A673 (cell line): ENCODE measurements around the gene ELFN2. TPM values are rescaled to one million over a fixed set of nuclear protein-coding genes. Genes with fewer than 3 reads are reported as not detected.

ENCODE experiments used
- BruUV-seq: library from RNA; stranded (reverse); fragments of 400-500 nt; replicated peaks from 2 replicates; lab custom pipeline; 2021; lab: Mats Ljungman, UMichigan
- CTCF ChIA-PET: fragments of 300-600 bp; sonication (Branson Sonifier 250); formaldehyde crosslinking; loops from one replicate; lab custom pipeline; 2022; ENCODE audit warnings: antibody characterized with exemption; lab: Charles Lee
- POLR2A ChIA-PET: fragments of 300-600 bp; sonication (Branson Sonifier 250); formaldehyde crosslinking; loops from one replicate; lab custom pipeline; 2022; ENCODE audit warnings: antibody characterized with exemption; ENCODE audit not compliant: low non-redundant PET; lab: Charles Lee
- DNase-seq: peaks from one replicate; pipeline ENCODE4 v3.0.0-alpha.2; 2015; ENCODE audit warnings: low spot score
- H3K27ac ChIP-seq: fragments of 200-600 bp; sonication (generic); 2 replicates; pipeline ENCODE4 v1.5.1; 2016; ENCODE audit warnings: mixed run types, low read depth, mild to moderate bottlenecking, mixed read lengths, antibody characterized with exemption, low read length; ENCODE audit not compliant: poor library complexity, severe bottlenecking
- H3K27me3 ChIP-seq: fragments of 200-600 bp; sonication (generic); replicated peaks from 2 replicates; pipeline ENCODE4 v1.6.1; 2017; ENCODE audit warnings: mixed run types, low read depth, mild to moderate bottlenecking, mixed read lengths, antibody characterized with exemption, low read length; ENCODE audit not compliant: insufficient read depth, poor library complexity
- H3K36me3 ChIP-seq: fragments of 200-600 bp; sonication (generic); 2 replicates; pipeline ENCODE4 v1.6.1; 2016; ENCODE audit warnings: mixed run types, mild to moderate bottlenecking, mixed read lengths, antibody characterized with exemption, low read length; ENCODE audit not compliant: insufficient read depth, poor library complexity, severe bottlenecking
- H3K4me1 ChIP-seq: fragments of 200-600 bp; sonication (generic); 2 replicates; pipeline ENCODE4 v1.6.1; 2017; ENCODE audit warnings: mixed run types, mild to moderate bottlenecking, mixed read lengths, antibody characterized with exemption, low read length; ENCODE audit not compliant: insufficient read depth, poor library complexity, severe bottlenecking
- H3K4me3 ChIP-seq: fragments of 200-600 bp; sonication (generic); 2 replicates; pipeline ENCODE4 v1.5.1; 2016; ENCODE audit warnings: low read depth, mixed run types, mild to moderate bottlenecking, mixed read lengths, low read length; ENCODE audit not compliant: poor library complexity, severe bottlenecking
- H3K9me3 ChIP-seq: fragments of 200-600 bp; sonication (generic); 2 replicates; pipeline ENCODE4 v1.6.1; 2016; ENCODE audit warnings: mixed run types, low read depth, mild to moderate bottlenecking, mixed read lengths, antibody characterized with exemption, low read length; ENCODE audit not compliant: poor library complexity, severe bottlenecking
- EZH2 ChIP-seq: fragments of 200-600 bp; sonication (generic); IDR thresholded peaks from 2 replicates; pipeline ENCODE4 v1.6.1; 2017; ENCODE audit warnings: borderline replicate concordance, low read depth, mild to moderate bottlenecking, mixed read lengths, antibody characterized with exemption, low read length; ENCODE audit not compliant: poor library complexity, severe bottlenecking
- intact Hi-C: fragments of 100-400 bp; cut with micrococcal nuclease; formaldehyde crosslinking; loops from one replicate; pipeline ENCODE4 v1.10.0; 2022; ENCODE audit not compliant: unreplicated experiment
- total RNA-seq: library from RNA; stranded (reverse); gene quantifications from 2 replicates; pipeline ENCODE4 v1.2.3, GENCODE V29; 2021
- TF ChIP-seq, protein P1 (sequence below): fragments of 300-800, 200-600 bp; sonication (generic); conservative IDR thresholded peaks from 2 replicates; pipeline ENCODE4 v1.5.1; 2017; ENCODE audit warnings: low read depth, mild to moderate bottlenecking, antibody characterized with exemption, low read length, moderate library complexity, mixed read lengths

The ELFN2 gene
- total RNA-seq, 1 experiment from 2014 or later, result not detected

DNA sequence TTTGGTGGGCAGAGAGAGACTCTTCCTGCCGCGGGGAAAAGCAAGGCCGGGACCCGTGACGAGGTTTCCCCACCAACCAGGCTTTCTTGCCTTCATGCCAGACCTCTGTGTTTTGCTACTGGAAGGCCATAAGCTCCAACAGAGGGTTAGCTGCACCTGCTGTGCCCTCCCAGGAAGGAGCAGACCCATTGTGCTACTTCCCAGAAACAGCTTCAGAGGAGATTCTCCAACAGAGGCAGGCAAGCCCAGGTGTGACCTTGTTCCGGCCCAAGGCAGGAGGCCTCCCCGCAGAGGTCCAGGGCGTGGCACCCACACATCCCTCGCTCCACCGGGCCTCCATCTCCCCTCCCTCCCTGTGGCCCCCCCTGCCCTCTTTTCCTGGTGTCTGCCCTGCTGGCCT, 57.8 kb downstream of the ELFN2 start:
- intact Hi-C loops, result no loop called here
- DNase-seq, result no peak
- no peak for TF ChIP-seq EZH2
- TF ChIP-seq, protein P1, sequence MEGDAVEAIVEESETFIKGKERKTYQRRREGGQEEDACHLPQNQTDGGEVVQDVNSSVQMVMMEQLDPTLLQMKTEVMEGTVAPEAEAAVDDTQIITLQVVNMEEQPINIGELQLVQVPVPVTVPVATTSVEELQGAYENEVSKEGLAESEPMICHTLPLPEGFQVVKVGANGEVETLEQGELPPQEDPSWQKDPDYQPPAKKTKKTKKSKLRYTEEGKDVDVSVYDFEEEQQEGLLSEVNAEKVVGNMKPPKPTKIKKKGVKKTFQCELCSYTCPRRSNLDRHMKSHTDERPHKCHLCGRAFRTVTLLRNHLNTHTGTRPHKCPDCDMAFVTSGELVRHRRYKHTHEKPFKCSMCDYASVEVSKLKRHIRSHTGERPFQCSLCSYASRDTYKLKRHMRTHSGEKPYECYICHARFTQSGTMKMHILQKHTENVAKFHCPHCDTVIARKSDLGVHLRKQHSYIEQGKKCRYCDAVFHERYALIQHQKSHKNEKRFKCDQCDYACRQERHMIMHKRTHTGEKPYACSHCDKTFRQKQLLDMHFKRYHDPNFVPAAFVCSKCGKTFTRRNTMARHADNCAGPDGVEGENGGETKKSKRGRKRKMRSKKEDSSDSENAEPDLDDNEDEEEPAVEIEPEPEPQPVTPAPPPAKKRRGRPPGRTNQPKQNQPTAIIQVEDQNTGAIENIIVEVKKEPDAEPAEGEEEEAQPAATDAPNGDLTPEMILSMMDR, result no peak
- H3K4me1 ChIP-seq, result no peaks in the 10 kb centered on the region
- POLR2A ChIA-PET, result no interaction called here
- no peaks in the 10 kb centered on the region for H3K27me3 ChIP-seq
- no peaks in the 10 kb centered on the region for H3K9me3 ChIP-seq
- BruUV-seq, result no TSS peak
- CTCF ChIA-PET, result no interaction called here
- no peak overlapping the region for H3K4me3 ChIP-seq
- no peaks in the 10 kb centered on the region for H3K36me3 ChIP-seq
- no peak overlapping the region for H3K27ac ChIP-seq

DNA sequence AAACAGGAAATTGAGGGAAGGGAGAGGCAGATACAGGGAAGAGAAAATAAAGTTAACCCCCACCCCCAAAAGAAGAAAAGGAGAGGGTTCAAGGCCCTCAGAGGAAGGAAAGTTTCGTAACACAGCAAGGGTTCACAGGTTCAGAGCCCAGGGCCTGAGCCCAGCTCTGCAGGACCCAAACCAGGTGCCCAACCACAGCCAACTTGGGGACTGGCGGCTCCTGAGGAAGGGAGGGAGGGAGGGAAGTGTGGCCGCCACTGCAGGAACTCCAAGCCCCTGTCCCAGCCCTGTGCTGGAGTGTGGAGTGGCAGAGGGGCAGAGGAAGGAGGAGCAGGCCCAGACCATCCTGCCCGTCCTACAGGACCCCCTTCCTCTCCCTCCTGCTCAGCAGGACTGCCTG, 59.2 kb downstream of the ELFN2 start:
- no peak overlapping the region for H3K4me3 ChIP-seq
- ChIA-PET POLR2A (no interaction called here), CTCF (no interaction called here)
- DNase-seq, result no peak
- H3K36me3 ChIP-seq, result no peaks in the 10 kb centered on the region
- BruUV-seq, result no TSS peak
- H3K27me3 ChIP-seq, result no peaks in the 10 kb centered on the region
- TF ChIP-seq, protein P1, result no peak
- TF ChIP-seq EZH2, result no peak
- H3K9me3 ChIP-seq, result no peaks in the 10 kb centered on the region
- intact Hi-C loops, result no loop called here
- H3K4me1 ChIP-seq, result no peaks in the 10 kb centered on the region
- H3K27ac ChIP-seq, result no peak overlapping the region

DNA sequence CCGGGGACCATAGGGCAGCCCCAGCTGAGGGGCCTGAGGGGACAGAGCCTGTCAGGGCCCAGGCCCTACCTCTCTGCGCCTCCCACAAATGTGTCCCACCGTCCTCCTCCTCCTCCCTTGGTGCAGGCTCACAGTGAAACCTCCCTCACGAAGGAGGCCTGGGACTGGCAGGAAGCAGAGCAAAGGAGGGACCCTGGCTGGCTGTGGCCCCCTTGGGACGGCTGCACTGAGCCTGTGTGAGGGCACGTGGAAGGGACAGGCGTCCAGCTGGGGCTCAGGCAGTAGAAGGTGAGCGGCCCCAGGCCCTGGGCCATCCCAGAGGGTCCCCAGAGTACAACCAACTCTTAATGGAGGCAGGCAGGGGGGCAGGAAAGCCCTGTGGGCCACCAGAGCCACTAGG, 60.7 kb downstream of the ELFN2 start:
- CTCF ChIA-PET, result no interaction called here
- no peak for DNase-seq
- no peaks in the 10 kb centered on the region for H3K27me3 ChIP-seq
- no peaks in the 10 kb centered on the region for H3K4me1 ChIP-seq
- no peak overlapping the region for H3K4me3 ChIP-seq
- no peaks in the 10 kb centered on the region for H3K36me3 ChIP-seq
- no peak for TF ChIP-seq EZH2
- TF ChIP-seq, protein P1, result no peak
- BruUV-seq, result no TSS peak
- no peaks in the 10 kb centered on the region for H3K9me3 ChIP-seq
- H3K27ac ChIP-seq, result no peak overlapping the region
- POLR2A ChIA-PET, result no interaction called here
- intact Hi-C loops, result no loop called here
